GM19463 (cell line): ENCODE data around the gene POU6F2.
"Not testable (repeated sequence)": the region's sequence is repeated elsewhere in the genome, so short reads cannot be mapped to it uniquely, and the experiment has no call there.

Experiments
- ATAC-seq: cut with Tn5 transposase; IDR thresholded peaks from one replicate; pipeline ENCODE4 v1.9.1; 2021; ENCODE audit warnings: mild to moderate bottlenecking, moderate library complexity; ENCODE audit not compliant: unreplicated experiment

The POU6F2 gene

GRCh38 chr7:39295796-39296195, 318.1 kb downstream of the POU6F2 start:
- ATAC-seq: no peak

GRCh38 chr7:39299695-39300094, 322.0 kb downstream of the POU6F2 start:
- ATAC-seq: no peak

DNA sequence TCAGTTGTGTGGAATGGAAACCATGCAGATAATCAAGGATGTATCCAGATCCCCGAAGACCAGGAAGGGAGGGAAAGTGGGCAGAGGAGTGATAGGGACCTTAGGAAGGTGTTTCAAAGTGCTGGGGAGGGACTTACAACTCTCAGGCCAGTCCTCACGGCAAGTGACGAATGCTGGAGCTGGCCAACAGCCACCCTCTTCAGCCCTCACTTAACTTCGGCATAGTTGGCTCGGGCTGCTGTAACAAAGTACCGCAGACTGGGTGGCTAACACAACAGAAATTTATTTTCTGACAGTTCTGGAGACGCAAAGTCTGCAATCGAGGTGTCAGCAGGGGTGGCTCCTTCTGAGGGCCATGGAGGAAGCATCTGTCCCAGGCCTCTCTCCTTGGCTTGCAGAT, 322.6 kb downstream of the POU6F2 start:
- no peak for ATAC-seq

- no peak for ATAC-seq
Measured at GRCh38 chr7:39301543-39301942, 323.8 kb downstream of the POU6F2 start.

- no peak for ATAC-seq
Measured at GRCh38 chr7:39304178-39304577, 326.5 kb downstream of the POU6F2 start.

DNA sequence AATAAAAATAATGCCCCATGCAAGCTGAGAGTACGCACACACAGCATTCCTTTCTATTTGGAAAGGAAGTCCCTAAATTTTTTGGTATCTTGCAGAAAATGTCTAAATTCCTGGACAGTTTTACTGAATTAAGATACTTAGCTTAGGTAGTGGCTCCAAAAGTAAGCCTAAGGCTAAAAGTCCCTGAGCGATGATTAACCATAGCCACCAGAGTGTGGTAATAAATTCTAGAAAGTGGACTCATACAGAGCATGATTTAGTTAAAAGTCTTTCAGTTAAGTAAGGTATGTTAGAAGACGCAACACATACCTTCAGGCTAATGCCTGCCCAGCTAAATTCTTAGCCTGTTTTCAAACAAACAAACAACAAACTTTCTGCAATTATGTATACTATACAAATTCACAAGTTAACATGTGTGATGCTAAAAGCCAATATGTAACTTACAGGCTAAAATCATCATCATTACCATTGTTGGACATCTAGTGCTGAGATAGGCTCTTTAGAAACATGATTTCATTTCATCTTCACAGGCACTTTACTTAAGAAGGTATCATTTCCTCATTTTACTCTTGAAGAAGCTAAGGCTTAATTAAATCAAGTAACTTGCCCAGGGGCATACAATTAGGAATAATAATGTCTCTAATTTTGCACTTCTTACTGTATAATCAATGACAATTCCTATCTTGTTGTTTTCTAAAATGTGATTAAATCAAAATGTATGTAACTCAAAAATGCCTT, 327.1 kb downstream of the POU6F2 start:
- ATAC-seq: peak; percentile 64

DNA sequence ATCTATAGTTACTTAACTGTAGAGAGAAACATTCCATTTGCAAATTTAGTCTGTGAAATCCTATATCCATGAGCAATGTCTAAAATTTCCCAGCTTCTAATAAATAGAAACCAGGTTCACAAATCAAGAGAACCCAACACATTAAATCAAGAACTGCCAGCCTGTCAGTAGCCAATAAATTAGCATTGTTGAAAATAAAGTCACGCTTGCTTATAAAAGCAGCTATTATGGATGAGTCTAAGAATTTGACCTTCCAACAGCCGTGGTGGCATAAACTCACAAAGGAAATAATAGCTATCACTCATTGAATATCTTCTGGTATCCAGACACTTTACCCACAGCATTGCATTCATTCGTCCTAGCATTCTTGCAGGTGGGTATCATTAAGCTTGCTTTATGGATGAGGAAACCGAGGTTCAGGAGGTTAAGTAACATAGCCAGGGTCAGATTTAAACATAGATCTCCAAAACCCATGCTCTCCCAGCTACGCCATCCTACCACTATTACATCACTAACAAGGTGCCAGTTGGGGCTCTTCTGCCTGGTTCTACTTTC, 328.4 kb downstream of the POU6F2 start:
- ATAC-seq: no peak

DNA sequence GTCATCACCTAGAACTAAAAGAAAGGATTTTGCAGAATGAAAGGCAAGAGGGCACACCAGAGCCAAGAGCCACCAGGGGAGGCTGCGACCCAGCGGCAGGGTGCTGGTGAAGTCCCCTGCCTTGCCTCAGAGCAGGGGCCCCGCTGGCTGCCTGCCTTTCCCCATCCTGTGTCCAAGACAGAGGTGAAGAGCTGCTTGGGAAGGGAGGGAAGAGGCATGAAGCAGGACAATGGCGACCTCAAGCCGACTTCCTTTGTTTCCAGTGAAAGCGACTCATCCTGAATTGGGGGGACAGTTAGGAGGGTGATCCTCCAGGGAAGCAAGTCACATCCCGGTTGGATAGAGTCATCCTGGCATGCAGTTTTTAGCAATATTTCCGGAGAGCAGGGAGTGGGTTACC, 333.0 kb downstream of the POU6F2 start:
- no peak for ATAC-seq

DNA sequence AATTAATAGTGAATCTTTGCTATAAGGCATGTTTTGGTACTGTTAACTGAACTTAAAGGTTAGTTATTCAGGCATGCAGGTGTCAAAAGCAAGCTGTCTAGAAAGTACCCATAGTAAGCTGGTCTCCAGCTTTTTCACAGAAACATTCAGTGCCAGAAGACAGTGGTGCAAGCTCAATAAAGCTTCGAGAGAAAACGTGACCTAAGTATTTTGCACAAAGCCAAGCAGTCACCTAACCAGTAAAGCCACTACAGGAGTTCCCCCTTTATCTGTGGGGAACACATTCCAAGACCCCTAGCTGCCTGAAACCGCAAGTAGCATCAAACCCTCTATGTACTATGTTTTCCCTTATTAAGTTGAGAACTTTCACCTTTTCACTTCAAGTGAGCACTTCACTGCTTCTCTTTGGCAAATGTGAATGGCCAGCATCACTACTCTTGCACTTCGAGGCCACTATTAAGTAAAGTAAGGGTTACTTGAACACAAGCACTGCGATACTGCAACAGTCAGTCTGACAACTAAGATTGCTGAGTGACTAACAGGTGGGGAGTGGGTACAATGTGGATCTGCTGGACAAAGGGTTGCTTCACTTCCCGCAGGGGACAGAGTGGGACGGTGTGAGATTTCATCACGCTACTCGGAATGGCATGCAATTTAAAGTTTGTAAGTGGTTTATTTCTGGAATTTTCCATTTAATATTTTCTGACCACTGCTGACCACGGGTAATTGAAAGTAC, 334.7 kb downstream of the POU6F2 start:
- ATAC-seq: no peak

GRCh38 chr7:39313376-39313775, 335.7 kb downstream of the POU6F2 start:
- no peak for ATAC-seq

- ATAC-seq: no peak
Measured at GRCh38 chr7:39313974-39314373, 336.3 kb downstream of the POU6F2 start.

DNA sequence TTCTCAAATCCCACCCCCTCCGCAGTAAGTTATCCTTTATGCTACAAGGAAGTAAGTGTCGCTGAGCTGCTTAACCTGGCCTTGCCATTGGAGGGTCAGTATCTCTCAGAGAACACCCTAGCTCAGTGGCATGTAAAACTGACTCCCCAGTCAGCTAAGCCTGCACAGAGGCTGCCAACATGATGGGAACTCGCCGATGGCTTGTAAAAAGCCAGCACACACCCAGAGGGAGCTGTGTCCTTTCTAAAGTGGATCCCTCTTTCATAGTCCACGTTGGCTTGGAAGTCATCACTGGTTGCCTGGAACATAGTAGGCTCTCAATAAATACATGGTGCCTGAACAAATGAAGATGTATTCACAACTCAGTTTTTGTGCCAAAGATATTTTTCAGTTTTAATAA, 339.4 kb downstream of the POU6F2 start:
- no peak for ATAC-seq

GRCh38 chr7:39317896-39318295, 340.2 kb downstream of the POU6F2 start:
- no peak for ATAC-seq

DNA sequence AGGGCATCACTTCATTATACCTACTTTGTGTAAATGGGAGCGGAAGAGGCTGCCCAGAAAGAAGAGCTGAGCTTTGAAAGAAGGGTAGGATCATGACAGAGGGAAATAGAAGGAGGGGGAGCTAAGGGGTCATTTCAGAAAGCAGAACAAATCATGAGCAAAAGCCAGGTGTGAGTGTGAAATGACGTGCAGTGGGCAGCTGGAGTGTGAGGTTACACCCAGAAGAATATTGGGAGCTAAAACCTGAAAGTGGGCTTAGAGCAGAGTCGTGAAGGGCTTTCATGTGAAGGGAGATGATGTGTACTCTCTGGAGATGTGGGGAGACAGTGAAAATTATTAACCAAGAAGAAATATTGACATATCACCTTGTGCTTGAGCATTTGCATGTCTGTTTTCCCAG, 343.5 kb downstream of the POU6F2 start:
- ATAC-seq: no peak

DNA sequence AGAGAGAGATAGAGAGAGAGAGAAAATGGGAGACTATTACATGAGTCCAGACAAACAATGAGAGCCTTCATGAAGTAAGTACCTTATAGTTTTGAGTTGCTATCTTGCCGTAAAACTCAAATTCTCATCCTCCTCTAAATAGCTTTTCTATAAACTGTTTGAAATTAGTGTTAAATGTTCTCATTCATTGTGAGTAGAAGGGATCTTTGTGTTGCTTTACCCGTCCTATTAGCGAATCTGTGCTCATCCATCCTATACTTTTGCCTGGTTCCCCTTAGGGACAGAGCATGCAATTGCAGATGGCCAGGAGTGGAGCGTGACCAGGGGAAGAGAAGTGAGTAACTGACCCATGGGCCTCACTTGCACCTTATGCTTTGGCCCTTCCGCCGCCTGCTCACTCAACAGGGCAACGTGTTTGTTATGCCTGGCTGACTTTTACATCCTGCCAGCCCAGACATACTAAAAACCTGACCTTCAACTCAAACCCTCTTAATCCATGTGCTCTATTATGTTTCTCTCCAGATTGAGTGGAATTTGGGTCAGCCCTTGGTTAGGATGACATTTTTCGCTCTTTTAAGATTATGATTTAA, 344.3 kb downstream of the POU6F2 start:
- no peak for ATAC-seq

GRCh38 chr7:39324139-39324760, 346.5 kb downstream of the POU6F2 start:
- no peak for ATAC-seq

- ATAC-seq: not testable (repeated sequence)
Measured at GRCh38 chr7:39331607-39332006, 353.9 kb downstream of the POU6F2 start.

DNA sequence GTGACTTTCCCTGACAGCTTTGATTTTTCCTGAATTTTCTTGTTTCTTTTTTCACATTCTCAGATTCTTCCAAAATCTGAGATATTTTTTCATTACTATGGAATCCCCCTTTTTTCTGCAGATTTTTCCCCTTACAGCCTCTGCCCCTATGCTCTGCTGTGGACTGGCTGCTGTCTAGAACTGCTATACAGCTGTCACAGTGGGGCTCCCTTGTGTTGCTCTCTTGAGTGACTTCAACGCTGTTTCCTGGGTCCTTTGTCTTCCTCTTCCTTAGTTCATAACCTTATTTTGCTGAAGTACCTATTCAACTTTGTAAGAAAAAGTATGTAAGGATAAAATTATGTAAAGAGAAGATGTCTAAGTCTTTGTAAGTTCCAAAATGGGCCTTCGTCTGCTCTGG, 354.4 kb downstream of the POU6F2 start:
- no peak for ATAC-seq

- ATAC-seq: no peak
Measured at GRCh38 chr7:39333701-39334100, 356.0 kb downstream of the POU6F2 start.

- ATAC-seq: no peak
Measured at GRCh38 chr7:39336442-39336841, 358.7 kb downstream of the POU6F2 start.

DNA sequence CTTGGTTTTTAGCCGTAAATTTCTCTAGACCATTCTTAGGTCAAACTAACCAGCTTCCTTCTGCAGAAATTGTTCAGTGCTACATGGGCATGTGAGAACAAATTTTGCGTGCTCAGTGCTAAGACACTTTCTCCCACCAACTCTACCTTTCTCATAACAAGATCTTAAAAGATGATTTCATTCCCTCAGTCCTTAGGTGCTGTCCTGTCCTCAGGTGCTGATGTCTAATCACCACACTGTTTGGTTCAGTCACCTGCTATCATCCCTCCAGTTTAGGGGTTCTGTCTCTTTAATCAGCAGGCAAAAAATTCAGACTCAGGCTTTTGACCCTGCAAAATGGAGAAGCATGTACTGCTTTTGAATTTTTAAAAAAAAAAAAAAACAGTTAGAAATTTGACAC, 361.0 kb downstream of the POU6F2 start:
- no peak for ATAC-seq
